ENCODE results near the gene CMSS1. TPM values are rescaled to one million over a fixed set of nuclear protein-coding genes. Genes with fewer than 3 reads are reported as not detected.

Gene CMSS1
- total and polyA plus RNA-seq, 2 of the 13 experiments (the other 11 are each of a cell fraction or from before 2014, with no cell fraction given) = 6.4 to 48.7 TPM

- no peak for TF ChIP-seq ZFP41 (CRISPR knock-in tag; IDR thresholded peaks at IDR 0.05; ENCODE audit: borderline replicate concordance)
- TF ChIP-seq ZNF160 (CRISPR knock-in tag; IDR thresholded peaks at IDR 0.05) = no peak
- TF ChIP-seq, protein P1, sequence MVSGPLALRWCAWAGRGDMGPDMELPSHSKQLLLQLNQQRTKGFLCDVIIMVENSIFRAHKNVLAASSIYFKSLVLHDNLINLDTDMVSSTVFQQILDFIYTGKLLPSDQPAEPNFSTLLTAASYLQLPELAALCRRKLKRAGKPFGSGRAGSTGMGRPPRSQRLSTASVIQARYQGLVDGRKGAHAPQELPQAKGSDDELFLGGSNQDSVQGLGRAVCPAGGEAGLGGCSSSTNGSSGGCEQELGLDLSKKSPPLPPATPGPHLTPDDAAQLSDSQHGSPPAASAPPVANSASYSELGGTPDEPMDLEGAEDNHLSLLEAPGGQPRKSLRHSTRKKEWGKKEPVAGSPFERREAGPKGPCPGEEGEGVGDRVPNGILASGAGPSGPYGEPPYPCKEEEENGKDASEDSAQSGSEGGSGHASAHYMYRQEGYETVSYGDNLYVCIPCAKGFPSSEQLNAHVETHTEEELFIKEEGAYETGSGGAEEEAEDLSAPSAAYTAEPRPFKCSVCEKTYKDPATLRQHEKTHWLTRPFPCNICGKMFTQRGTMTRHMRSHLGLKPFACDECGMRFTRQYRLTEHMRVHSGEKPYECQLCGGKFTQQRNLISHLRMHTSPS (CRISPR knock-in tag; IDR thresholded peaks at IDR 0.05; ENCODE audit: low read depth) = no peak
- TF ChIP-seq SRSF4 (IDR thresholded peaks at IDR 0.05; ENCODE audit: low read depth, low read length, poor library complexity, severe bottlenecking) = no peak
- no peak for TF ChIP-seq ZNF619 (CRISPR knock-in tag; IDR thresholded peaks at IDR 0.05)
- no peak for TF ChIP-seq DMTF1 (CRISPR knock-in tag; IDR thresholded peaks at IDR 0.05)
- no peak for TF ChIP-seq POGK (CRISPR knock-in tag; conservative IDR thresholded peaks at IDR 0.05)
- no peak for TF ChIP-seq JARID2 (CRISPR knock-in tag; IDR thresholded peaks at IDR 0.05; ENCODE audit: insufficient replicate concordance)
- no peak for TF ChIP-seq ZFYVE20 (CRISPR knock-in tag; IDR thresholded peaks at IDR 0.05; ENCODE audit: borderline replicate concordance, low read depth)
- no peak for TF ChIP-seq BHLHE40 (IDR thresholded peaks at IDR 0.05; ENCODE audit: low read length)
- TF ChIP-seq, protein P2, sequence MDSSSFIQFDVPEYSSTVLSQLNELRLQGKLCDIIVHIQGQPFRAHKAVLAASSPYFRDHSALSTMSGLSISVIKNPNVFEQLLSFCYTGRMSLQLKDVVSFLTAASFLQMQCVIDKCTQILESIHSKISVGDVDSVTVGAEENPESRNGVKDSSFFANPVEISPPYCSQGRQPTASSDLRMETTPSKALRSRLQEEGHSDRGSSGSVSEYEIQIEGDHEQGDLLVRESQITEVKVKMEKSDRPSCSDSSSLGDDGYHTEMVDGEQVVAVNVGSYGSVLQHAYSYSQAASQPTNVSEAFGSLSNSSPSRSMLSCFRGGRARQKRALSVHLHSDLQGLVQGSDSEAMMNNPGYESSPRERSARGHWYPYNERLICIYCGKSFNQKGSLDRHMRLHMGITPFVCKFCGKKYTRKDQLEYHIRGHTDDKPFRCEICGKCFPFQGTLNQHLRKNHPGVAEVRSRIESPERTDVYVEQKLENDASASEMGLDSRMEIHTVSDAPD (CRISPR knock-in tag; IDR thresholded peaks at IDR 0.05) = no peak
- no peak for TF ChIP-seq PAF1 (CRISPR knock-in tag; IDR thresholded peaks at IDR 0.05)
- TF ChIP-seq, protein P3, sequence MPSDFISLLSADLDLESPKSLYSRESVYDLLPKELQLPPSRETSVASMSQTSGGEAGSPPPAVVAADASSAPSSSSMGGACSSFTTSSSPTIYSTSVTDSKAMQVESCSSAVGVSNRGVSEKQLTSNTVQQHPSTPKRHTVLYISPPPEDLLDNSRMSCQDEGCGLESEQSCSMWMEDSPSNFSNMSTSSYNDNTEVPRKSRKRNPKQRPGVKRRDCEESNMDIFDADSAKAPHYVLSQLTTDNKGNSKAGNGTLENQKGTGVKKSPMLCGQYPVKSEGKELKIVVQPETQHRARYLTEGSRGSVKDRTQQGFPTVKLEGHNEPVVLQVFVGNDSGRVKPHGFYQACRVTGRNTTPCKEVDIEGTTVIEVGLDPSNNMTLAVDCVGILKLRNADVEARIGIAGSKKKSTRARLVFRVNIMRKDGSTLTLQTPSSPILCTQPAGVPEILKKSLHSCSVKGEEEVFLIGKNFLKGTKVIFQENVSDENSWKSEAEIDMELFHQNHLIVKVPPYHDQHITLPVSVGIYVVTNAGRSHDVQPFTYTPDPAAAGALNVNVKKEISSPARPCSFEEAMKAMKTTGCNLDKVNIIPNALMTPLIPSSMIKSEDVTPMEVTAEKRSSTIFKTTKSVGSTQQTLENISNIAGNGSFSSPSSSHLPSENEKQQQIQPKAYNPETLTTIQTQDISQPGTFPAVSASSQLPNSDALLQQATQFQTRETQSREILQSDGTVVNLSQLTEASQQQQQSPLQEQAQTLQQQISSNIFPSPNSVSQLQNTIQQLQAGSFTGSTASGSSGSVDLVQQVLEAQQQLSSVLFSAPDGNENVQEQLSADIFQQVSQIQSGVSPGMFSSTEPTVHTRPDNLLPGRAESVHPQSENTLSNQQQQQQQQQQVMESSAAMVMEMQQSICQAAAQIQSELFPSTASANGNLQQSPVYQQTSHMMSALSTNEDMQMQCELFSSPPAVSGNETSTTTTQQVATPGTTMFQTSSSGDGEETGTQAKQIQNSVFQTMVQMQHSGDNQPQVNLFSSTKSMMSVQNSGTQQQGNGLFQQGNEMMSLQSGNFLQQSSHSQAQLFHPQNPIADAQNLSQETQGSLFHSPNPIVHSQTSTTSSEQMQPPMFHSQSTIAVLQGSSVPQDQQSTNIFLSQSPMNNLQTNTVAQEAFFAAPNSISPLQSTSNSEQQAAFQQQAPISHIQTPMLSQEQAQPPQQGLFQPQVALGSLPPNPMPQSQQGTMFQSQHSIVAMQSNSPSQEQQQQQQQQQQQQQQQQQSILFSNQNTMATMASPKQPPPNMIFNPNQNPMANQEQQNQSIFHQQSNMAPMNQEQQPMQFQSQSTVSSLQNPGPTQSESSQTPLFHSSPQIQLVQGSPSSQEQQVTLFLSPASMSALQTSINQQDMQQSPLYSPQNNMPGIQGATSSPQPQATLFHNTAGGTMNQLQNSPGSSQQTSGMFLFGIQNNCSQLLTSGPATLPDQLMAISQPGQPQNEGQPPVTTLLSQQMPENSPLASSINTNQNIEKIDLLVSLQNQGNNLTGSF (CRISPR knock-in tag; IDR thresholded peaks at IDR 0.05) = no peak
- no peak for TF ChIP-seq ZNF768 (CRISPR knock-in tag; IDR thresholded peaks at IDR 0.05)
- no peak for TF ChIP-seq CENPX (CRISPR knock-in tag; IDR thresholded peaks at IDR 0.05)
Observed at GRCh38 chr3:99901200-99901926, 83.7 kb downstream of the CMSS1 start (continued).

Measured in HepG2 (cell line).